Fibroblast of peridontal ligament (primary cell): Measurements from ENCODE around the gene GALK2.

Experiments used
- DNase-seq: peaks from one replicate; pipeline ENCODE4 v3.0.0-alpha.2; 2010; ENCODE audit errors: extremely low read depth

The GALK2 gene

DNA sequence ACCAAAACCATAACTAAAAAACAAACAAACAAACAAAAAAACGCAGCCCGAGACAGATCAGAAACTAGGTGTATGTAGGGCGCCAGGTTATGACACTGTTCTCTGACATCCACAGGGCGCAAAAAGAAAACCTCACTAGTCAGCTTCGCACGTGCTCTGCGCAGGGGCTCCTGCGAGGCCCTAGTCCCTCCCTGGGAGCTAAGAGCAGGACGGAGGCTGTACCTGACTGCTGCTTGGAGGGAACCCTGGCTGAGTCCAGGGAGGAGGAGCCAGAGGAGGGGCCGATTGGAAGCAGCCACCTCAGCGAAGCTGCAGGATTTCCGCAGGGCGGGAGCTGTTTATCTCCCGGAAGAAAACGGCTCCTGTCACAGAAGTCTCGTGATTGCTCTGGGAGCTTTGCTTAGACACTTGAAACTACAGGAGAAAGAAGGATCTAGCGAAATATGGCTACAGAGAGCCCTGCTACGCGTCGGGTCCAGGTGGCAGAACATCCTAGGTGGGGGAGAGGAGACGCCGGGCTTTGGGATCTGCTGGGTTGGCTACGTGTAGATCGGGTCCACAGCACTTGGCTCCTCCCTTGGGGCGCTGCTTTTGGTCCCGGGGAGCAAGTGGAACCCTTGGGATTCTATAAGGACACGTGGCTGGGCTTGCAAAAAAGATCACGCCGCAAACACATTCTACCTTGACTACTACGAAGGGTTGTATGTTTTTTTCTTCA is at the start of gene GALK2:
Gene GALK2 (plus strand): TSS at position 368 of the 718 bp plus-strand sequence. CDS start 76 bp downstream, at position 444.
- DNase-seq: peak; percentile 78

DNA sequence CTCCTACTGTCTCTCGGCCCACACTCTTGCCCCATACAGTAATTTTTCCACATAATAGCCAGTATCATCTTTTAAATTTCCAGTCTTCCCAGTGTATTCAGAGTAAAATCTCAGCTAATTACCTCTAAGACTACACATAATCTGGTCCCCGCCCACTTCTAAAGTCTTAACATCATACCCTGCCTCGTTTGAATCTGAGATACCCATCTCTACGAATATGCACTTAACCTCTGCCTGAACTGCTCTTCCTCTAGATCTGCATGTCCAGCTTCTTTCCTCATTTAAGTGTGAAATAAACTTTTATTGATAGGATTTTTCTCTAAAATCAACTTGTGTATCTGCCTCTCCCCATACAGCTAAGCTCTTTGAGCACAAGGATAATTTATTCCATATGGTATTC is 49.2 kb upstream of the GALK2 start:
- DNase-seq: no peak

DNA sequence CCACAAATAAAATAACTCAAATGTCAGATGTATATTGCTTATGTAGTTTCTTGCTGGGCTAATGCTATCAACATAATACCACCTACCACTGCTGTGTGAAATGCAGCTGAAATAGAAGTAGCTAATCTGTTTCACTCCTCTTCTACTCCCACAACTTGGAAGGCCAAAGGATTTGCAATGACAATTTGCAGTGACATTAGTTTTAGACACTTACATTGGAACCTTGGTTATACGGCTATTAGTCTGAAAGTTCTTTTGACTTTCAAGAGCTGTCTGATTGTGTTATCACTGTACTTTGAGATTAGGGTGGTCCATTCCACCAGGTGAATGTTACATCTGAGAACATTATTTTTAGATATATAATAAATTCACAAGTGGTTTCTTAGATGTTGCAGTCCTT is 48.1 kb upstream of the GALK2 start:
- DNase-seq: no peak

DNA sequence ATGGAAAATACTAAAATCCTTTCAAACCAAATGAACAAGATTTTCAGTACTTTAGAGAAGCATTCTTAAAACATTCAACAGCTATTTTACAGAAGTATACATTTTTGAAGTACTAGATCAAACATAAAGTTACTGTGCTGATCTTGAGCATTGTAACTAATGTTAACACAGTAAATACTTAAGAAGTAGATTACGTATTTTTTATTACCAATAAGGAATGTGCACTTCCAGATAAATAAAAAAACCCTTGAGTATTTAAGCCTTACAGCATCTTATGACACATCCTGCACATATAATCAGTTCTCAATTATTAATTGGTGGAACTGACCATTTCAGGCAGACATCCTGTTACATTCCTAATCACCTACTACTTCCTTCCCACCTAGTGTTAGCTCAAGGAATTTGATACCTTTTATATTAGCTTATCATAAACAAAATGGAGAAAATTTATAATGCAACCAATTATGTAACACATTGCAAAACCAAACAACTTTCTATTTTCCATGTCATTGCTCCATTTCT is 47.4 kb upstream of the GALK2 start:
- no peak for DNase-seq

DNA sequence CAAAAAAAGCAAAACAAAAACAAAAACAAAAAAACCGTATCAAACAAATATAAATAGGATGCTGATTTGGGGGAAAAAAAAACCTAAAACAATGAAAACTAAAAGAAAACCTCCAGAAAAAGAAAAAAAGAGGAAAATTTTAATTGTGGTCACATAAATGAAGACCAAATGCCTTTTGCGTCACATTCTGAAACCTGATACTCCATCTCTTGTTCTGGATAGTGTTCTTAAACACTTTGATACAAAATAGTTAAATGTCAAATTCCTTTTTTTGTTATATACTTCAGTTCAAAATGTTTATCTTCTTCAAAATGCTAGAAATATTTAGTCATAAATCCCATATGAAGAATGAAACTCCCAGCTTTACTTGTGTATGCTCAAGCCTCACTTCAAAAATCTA is 45.7 kb upstream of the GALK2 start:
- DNase-seq: peak; percentile 89

DNA sequence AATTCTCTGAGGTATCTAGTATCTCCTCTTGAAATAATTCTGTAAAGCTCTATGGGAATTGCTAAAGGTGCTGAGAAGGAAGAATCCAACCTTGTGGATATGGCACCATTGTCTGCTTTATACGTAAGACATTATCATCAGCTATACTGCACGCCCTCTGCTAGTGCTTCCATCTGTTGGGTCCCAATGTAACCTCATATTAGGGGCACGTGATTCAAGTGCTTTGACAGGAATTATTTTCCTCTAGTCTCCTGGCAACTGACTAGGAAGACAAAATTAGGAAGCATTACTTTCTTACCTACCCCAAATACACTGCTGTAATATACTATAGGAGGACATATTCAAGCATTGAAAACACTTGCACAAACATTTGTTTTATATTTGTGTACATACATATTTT is 38.6 kb upstream of the GALK2 start:
- no peak for DNase-seq

DNA sequence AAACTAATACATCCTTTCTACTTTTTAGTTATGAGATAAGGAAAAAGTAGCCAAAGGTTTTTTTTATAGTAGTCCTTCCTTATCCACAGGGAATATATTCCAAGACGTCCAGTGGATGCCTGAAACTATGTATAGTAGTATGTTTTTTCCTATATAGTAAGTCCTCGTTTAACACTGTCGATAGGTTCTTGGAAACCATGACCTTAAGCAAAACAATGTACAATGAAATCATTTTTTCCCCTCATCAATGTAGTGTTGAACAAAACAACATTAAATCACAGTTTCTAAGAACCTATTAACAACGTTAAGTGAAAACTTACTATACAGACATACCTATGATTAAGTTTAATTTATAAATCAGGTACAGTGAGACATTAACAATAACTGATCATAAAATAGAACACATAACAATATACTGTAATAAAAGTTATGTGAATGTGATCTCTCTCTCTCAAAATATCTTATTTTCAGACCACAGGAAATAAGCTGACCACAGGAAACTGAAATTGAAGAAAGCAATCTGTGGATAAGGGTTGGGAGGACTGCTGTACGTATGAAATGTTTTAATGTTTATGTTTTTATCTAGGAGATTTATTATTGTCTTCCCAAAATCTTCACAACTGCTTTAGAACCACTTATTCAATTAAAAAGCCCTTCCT is 35.2 kb upstream of the GALK2 start:
- no peak for DNase-seq

DNA sequence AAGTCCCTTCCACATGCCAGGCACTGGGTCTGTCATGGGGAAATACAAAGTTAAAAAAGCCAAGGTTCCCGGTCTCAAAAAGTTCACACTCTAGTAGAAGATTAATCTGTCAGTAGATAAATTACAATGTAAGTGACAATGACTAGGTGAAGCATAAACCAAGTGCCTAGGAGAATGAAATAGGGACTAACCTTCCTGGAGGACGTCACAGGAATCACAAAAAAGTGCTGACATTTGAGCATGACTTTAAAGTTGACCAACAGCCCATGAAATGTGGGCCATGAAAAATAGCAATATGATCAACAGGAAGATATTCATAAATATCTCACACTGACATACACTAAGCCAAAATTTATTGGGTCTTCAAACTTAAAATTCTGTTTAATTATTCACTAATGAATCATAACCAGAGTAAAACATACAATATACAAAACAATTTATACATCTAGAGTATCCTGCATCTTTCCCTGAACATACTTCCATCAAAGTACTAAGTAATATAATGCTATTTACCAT is 34.6 kb upstream of the GALK2 start:
- no peak for DNase-seq

DNA sequence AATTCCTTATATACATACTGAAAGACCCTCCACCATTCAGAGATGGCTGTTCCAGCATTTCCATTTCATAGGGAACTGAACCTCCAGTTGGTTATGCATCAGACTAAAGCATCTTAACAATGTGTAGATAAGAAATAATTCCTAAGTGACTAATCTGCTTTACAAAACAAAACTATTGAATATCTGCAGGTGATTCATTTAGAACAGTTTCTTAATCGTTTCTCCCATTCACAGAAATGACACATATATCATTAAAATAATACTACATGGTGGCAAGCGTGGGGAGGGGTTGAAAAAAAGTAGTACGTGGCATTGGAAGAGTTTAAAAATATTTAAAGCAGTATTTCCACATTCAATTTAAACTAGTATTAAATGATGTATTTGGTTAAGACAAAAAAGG is 34.1 kb upstream of the GALK2 start:
- DNase-seq: peak; percentile 37

DNA sequence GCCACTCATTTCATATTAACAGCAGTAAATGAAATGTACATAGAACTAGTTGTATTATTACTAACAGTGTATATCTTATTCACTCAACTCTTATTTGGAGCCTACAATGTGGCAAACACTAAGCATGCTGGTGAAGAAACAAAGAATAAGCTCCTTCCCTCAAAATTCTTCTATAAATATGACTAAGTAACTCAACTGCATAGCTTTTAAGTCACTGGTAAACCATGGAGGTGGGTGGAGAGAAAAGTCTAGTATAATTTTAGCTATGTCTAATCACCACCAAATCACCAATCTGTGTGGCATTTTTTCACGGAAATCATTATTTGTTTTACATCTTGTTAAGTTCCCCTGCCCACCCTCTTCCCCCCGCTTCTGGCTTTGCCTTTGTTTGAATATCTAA is 32.2 kb upstream of the GALK2 start:
- peak; percentile 42 for DNase-seq

DNA sequence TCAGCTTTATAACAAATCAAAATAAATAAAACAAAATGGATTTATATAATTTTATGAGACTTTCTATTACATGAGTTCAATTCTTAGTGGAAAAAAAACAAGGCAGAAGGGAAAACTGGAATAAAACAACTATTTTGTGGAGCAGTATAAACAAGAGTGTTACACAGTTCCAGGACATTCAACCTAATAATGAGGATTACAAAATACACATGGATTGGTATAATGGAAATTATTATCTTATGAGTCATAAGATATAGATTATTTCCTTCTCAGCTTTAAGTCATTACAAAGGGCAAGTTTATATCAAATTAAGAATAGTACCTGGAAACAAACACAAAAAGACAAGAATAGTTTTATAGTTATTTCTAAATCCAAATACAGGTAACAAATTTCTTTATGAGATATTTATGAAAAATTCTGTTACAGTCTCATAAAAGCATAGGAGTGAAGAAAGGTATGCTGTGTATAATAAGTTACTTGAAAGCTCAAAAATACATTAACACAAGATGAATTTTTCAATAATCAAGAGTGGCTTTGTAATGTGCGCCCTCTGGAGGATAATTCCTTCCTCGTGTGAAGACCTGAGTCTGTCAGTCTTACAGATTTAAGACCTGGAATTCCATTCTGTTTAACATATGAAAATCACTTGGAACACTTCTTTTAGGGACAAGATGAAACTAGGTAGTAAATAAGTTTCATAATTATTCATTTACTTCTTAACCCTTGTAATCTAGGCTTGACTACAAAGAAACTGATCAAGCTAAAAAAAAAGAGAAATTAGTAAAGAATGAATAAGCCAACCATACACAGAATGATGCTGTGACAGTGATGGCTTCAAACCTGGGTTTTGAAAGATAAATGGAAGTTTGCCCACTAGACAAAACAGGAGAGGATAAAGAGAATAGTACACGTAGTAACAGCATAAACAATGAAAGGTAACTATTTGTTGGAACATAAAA is 24.1 kb upstream of the GALK2 start:
- peak; percentile 79 for DNase-seq

DNA sequence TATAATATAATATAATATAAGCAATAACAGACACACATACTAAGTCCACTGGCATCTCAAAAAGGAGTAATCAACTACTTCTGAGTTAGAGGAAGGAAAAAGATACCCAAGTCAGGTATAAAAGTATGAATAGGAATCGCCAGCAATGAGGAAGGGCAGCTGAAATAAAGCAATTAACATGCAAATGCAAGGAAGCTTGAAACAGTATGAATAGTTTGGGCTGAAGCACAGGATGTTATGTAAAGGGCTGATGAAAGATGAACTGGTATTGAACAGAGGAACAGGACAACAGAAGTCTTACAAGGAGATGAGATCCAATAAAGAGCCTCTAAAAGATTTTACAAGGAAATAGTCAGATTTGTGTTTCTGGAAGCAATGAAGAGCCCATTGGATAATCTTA is 21.7 kb upstream of the GALK2 start:
- DNase-seq: no peak

DNA sequence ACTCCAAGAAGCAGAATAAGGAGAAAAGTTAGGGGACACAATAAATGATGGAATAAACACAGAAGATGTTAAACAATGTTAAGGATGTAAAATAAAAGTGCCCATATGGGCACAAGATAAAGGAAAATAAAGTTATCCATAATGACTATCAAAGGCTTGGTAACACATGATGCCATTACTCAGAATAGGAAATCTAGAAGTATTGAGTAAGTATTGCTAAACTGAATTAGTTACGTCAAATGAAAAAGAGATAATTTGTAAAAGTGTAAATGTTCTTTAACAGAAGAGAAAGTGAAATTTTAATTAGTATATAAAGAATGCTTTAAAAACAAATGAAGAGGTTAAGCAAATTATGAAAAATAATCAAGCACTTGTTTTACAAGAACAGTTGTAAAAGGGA is 21.3 kb upstream of the GALK2 start:
- no peak for DNase-seq

DNA sequence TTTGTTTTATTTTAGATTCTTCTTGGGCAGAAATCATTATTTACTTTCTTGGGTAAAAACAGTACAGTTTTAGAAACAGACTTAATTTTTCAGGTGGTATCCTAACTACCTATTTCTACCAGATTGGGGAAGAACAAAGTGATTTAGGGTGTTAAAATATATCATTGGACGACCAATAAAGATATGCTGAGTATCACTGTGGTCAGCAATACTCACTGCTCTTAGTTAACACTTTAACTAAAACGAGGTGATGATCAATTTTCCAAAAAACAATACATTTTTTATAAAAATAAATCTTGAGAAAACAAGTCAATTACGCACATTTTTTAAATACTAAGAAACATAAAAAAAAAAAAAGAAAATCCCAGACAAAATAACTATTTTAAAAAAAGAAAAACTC is 18.2 kb upstream of the GALK2 start:
- no peak for DNase-seq

DNA sequence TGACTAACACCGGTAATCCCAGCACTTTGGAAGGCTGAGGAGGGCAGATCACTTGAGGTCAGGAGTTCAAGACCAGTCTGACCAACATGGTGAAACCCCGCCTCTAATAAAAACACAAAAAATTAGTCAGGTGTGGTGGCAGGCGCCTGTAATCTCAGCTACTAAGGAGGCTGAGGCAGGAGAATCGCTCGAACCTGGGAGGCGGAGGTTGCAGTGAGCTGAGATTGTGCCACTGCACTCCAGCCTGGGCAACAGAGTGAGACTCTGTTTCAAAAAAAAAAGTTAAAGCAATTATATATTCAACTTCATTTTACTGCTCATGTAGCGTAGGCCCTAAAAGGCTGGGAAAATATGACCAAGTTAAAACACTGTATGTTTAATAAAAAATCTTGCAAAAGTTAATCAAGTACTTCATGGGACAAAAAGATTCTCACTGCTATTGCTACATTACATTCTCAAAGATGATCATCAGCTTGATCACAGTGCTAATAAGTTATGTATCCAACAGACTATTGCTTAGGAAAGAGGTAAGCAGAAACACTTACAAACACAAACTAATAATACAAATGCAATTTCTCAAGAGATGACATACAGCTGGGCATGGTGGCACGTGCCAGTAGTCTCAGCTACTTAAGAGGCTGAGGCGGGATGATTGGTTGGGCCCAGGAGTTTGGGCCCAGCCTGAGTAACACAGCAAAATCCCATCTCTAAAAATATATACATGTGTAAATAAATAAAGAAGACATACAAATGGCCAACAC is 17.3 kb upstream of the GALK2 start:
- DNase-seq: no peak

DNA sequence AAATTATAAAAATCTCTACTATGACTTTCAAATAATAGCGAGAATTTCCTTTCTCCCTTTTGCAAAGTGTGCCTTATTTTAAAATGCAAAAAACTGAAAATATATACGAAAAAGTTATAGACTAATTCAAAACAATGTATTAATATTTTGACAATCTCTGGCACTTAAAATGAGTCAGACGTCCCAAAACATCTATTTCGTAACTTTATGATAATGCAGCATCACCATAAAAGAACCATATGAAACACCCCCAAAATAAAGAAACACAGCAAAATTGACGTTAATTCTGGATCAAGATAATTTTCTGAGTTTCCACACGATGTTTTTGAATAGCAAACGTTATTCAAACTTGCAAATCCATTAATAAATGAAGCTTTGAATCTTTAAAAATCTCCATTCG is 15.7 kb upstream of the GALK2 start:
- DNase-seq: no peak

DNA sequence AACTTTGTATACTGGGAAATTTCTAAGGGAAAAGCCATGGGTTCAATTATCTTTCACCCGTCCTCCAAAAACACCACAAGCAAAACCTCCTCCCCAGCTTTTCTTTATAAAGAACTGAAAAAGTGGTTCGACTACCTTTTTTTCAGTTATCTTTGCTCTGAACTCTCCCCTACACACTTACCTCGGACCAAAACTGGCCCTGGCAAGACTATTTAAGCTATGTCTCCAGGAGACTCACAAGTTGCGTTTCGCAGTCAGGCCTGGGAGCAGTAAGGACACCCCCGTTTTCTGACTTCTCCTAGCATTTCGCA is 15.3 kb upstream of the GALK2 start:
- peak; percentile 30 for DNase-seq

DNA sequence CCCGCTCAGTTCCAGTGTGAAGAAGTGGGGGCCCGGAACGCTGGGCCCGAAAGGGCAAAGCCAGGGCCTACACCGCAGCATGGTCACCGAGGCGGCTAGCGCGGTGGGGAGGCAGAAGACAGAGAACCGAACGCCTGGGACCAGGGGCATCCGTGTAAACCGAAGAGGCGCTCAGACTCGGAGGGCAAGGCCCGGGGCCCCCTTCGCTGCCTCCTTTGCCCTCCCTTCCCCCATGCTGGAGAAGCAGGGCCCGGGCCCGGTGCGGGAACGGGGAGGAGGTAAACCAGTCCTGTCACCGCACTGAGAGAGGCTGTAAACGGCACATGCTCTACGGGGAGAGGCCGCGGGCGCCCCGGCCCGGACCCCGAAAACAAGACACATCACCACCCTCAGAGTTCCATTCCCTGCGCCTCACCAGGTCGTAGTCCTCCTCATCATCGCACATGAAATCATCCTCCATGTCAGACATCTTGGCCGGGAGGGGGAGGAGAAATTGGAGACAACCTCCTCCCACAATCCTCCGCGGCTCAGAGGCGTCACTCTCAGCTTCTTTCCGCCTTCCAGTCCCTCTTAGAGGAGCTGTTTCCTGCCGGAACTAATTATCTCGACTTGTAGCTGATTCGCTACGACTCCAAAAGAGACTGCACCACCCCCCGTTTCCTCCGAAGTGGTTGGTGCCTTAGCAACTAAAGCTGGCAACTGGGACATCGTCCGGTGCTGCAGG is 14.8 kb upstream of the GALK2 start, which contains the start of gene COPS2:
Gene COPS2 (minus strand): TSS at position 490 of the 724 bp plus-strand sequence. CDS start 21 bp downstream, at position 469.
- DNase-seq: peak; percentile 100

DNA sequence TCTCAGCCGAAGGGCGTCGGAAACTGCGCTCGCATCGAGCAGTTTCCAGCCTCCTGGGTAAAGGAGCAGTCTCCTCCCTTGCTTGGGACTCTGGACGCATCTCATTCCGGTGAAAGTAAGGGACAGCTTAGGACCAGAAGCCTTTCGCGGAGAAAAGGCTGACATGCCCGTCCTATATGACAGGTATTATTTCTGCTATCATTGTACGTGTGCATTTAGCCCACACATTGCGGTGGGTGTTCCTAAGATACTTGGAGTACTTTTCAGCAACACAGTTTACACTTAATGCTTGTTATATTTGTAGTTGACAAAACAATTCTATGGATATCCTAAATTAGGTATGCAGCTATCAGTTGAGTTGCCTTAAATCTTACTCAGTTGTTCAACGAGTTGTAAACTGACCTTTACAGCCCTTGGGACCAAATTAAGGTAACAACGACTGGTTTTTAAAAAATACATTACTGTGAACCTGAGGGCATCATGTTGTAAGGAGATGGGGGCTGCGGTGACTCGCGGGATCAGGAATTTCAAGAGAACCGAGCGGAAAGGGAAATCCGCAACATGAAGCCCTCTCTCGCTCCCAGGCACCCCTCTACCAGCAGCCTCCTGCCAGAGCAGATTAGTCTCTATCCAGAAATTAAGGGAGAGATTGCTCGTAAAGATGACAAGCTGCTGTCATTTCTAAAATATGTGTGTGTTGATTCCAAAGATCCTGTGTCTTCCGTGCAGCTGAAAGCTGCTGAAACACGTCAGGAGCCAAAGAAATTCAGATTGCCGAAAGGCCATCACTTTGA is 14.0 kb upstream of the GALK2 start:
- DNase-seq: no peak

DNA sequence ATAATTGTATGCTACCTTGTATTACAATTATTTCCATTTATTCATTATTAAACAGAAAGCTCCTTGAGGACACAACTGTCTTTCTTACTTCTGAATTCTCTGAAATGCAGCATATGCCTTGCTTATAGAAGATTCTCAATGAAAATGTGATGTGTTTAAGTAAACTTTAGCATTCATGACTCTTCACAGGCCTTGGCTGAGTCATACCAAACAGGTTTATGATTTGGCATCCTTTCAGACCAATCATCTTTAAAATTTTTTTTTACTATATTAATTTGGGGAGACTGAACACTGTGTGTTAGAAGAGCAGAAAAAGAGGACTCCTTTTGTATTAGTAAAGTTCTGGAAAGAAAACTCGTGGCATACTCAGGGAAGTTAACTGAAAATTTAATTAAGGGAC is 6.4 kb upstream of the GALK2 start:
- no peak for DNase-seq
